UCSD-AML1 (cell line): Measurements from ENCODE around the gene CDON.

Source experiments
- DNase-seq: peaks from one replicate; lab custom pipeline; 2025; ENCODE audit not compliant: unreplicated experiment; lab: John Stamatoyannopoulos, UW

CDON gene

GRCh38 chr11:126082251-126083109 lies 19.8 kb upstream of the CDON start:
- no peak for DNase-seq

GRCh38 chr11:126081915-126082250 lies 19.2 kb upstream of the CDON start:
- DNase-seq = no peak

- DNase-seq = no peak
Measured at GRCh38 chr11:126080161-126080941, 17.7 kb upstream of the CDON start.

GRCh38 chr11:126079621-126080124 lies 17.0 kb upstream of the CDON start:
- DNase-seq = no peak

- DNase-seq = no peak
Measured at GRCh38 chr11:126076641-126077040, 14.0 kb upstream of the CDON start.

- no peak for DNase-seq
Measured at GRCh38 chr11:126072801-126073594, 10.3 kb upstream of the CDON start.

- no peak for DNase-seq
Measured at GRCh38 chr11:126072141-126072741, 9.6 kb upstream of the CDON start.

- DNase-seq = no peak
Measured at GRCh38 chr11:126063507-126063852, 814 bp upstream of the CDON start.

- DNase-seq = no peak
Measured at GRCh38 chr11:126061707-126062678, 673 bp downstream of the CDON start.

GRCh38 chr11:126060757-126061171 lies 1.9 kb downstream of the CDON start:
- no peak for DNase-seq

- DNase-seq = no peak
Measured at GRCh38 chr11:126059238-126059781, 3.4 kb downstream of the CDON start.

- no peak for DNase-seq
Measured at GRCh38 chr11:126058105-126058874, 4.4 kb downstream of the CDON start.

GRCh38 chr11:126054882-126055281 lies 7.8 kb downstream of the CDON start:
- DNase-seq = no peak

GRCh38 chr11:126054408-126054807 lies 8.3 kb downstream of the CDON start:
- DNase-seq = no peak

GRCh38 chr11:126053415-126054286 lies 9.0 kb downstream of the CDON start:
- no peak for DNase-seq

GRCh38 chr11:126051117-126051516 lies 11.5 kb downstream of the CDON start:
- DNase-seq = no peak

- no peak for DNase-seq
Measured at GRCh38 chr11:126049159-126049558, 13.5 kb downstream of the CDON start.

- DNase-seq = no peak
Measured at GRCh38 chr11:126048197-126048596, 14.5 kb downstream of the CDON start.
